ENCODE measurements around the gene TMEM132D. TPM values are rescaled to one million over a fixed set of nuclear protein-coding genes. Genes with fewer than 3 reads are reported as not detected.

TMEM132D gene
- total RNA-seq, 1 donor from 2014 or later = 1.6 TPM

GRCh38 chr12:129257524-129257923 lies 646.3 kb downstream of the TMEM132D start:
- no peaks in the 10 kb centered on the region for H3K36me3 ChIP-seq (ENCODE audit: control insufficient read depth in 3 of 3, insufficient read depth in 3 of 3, low read length in 3 of 3)

DNA sequence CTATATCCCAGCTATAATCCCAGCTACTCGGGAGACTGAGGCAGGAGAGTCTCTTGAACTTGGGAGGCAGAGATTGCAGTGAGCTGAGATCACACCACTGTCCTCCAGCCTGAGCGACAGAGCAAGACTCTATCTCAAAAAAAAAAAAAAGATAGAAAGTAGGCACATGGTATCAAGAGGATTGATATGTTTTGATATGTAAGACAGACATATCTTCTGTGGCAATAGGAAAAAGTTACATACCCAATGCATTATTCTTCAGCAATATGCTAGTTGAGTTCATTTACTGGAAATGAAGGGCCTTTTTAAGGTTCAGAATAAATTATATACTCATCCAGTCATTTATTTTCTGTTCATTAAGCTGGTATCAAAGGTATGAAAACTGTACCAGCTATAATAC lies 657.2 kb downstream of the TMEM132D start:
- H3K9me3 ChIP-seq (ENCODE audit: control insufficient read depth in 3 of 3, low read length in 3 of 3) = no peaks in the 10 kb centered on the region
- no peaks in the 10 kb centered on the region for H3K36me3 ChIP-seq (ENCODE audit: control insufficient read depth in 3 of 3, insufficient read depth in 3 of 3, low read length in 3 of 3)

More at GRCh38 chr12:129257524-129257923, 646.3 kb downstream of the TMEM132D start:
- H3K9me3 ChIP-seq (ENCODE audit: control insufficient read depth in 3 of 3, low read length in 3 of 3) = peaks cover 0 to 3% (median 0%) of the 10 kb centered on the region in 3 donors
- H3K27me3 ChIP-seq (ENCODE audit: control insufficient read depth in 3 of 3, insufficient read depth in 3 of 3, low read length in 3 of 3) = no peaks in the 10 kb centered on the region
- H3K4me1 ChIP-seq (ENCODE audit: control insufficient read depth in 3 of 3, insufficient read depth in 3 of 3, low read length in 3 of 3) = no peaks in the 10 kb centered on the region
- no peak overlapping the region for H3K27ac ChIP-seq (ENCODE audit: low read depth, low read length)
- no peak overlapping the region for H3K9ac ChIP-seq (ENCODE audit: low read depth in 1 of 3, low read length in 3 of 3)
- H3K4me3 ChIP-seq (ENCODE audit: low read length in 3 of 3) = no peak overlapping the region

GRCh38 chr12:129245769-129246168 lies 658.1 kb downstream of the TMEM132D start:
- Histone ChIP-seq H3K27me3 (ENCODE audit: control insufficient read depth in 3 of 3, insufficient read depth in 3 of 3, low read length in 3 of 3) (no peaks in the 10 kb centered on the region), H3K36me3 (ENCODE audit: control insufficient read depth in 3 of 3, insufficient read depth in 3 of 3, low read length in 3 of 3) (no peaks in the 10 kb centered on the region), H3K9me3 (ENCODE audit: control insufficient read depth in 3 of 3, low read length in 3 of 3) (no peaks in the 10 kb centered on the region), H3K9ac (ENCODE audit: low read depth in 1 of 3, low read length in 3 of 3) (no peak overlapping the region), H3K4me1 (ENCODE audit: control insufficient read depth in 3 of 3, insufficient read depth in 3 of 3, low read length in 3 of 3) (no peaks in the 10 kb centered on the region), H3K27ac (ENCODE audit: low read depth, low read length) (no peak overlapping the region), H3K4me3 (ENCODE audit: low read length in 3 of 3) (no peak overlapping the region)

More for the DNA sequence above, 657.2 kb downstream of the TMEM132D start:
- Histone ChIP-seq H3K4me3 (ENCODE audit: low read length in 3 of 3) (no peak overlapping the region), H3K4me1 (ENCODE audit: control insufficient read depth in 3 of 3, insufficient read depth in 3 of 3, low read length in 3 of 3) (no peaks in the 10 kb centered on the region), H3K9ac (ENCODE audit: low read depth in 1 of 3, low read length in 3 of 3) (no peak overlapping the region), H3K27ac (ENCODE audit: low read depth, low read length) (no peak overlapping the region), H3K27me3 (ENCODE audit: control insufficient read depth in 3 of 3, insufficient read depth in 3 of 3, low read length in 3 of 3) (no peaks in the 10 kb centered on the region)

- Histone ChIP-seq H3K4me3 (ENCODE audit: low read length in 3 of 3) (no peak overlapping the region), H3K27ac (ENCODE audit: low read depth, low read length) (no peak overlapping the region), H3K9ac (ENCODE audit: low read depth in 1 of 3, low read length in 3 of 3) (no peak overlapping the region), H3K27me3 (ENCODE audit: control insufficient read depth in 3 of 3, insufficient read depth in 3 of 3, low read length in 3 of 3) (no peaks in the 10 kb centered on the region), H3K4me1 (ENCODE audit: control insufficient read depth in 3 of 3, insufficient read depth in 3 of 3, low read length in 3 of 3) (no peaks in the 10 kb centered on the region), H3K9me3 (ENCODE audit: control insufficient read depth in 3 of 3, low read length in 3 of 3) (no peaks in the 10 kb centered on the region), H3K36me3 (ENCODE audit: control insufficient read depth in 3 of 3, insufficient read depth in 3 of 3, low read length in 3 of 3) (no peaks in the 10 kb centered on the region)
Observed at GRCh38 chr12:129241852-129242251, 662.0 kb downstream of the TMEM132D start.

GRCh38 chr12:129237881-129238280 lies 665.9 kb downstream of the TMEM132D start:
- no peaks in the 10 kb centered on the region for H3K4me1 ChIP-seq (ENCODE audit: control insufficient read depth in 3 of 3, insufficient read depth in 3 of 3, low read length in 3 of 3)
- H3K36me3 ChIP-seq (ENCODE audit: control insufficient read depth in 3 of 3, insufficient read depth in 3 of 3, low read length in 3 of 3) = no peaks in the 10 kb centered on the region
- no peaks in the 10 kb centered on the region for H3K9me3 ChIP-seq (ENCODE audit: control insufficient read depth in 3 of 3, low read length in 3 of 3)
- no peak overlapping the region for H3K4me3 ChIP-seq (ENCODE audit: low read length in 3 of 3)
- no peak overlapping the region for H3K9ac ChIP-seq (ENCODE audit: low read depth in 1 of 3, low read length in 3 of 3)
- H3K27me3 ChIP-seq (ENCODE audit: control insufficient read depth in 3 of 3, insufficient read depth in 3 of 3, low read length in 3 of 3) = no peaks in the 10 kb centered on the region
- H3K27ac ChIP-seq (ENCODE audit: low read depth, low read length) = no peak overlapping the region

GRCh38 chr12:129234209-129234608 lies 669.6 kb downstream of the TMEM132D start:
- H3K9me3 ChIP-seq (ENCODE audit: control insufficient read depth in 3 of 3, low read length in 3 of 3) = no peaks in the 10 kb centered on the region
- no peaks in the 10 kb centered on the region for H3K36me3 ChIP-seq (ENCODE audit: control insufficient read depth in 3 of 3, insufficient read depth in 3 of 3, low read length in 3 of 3)
- H3K4me3 ChIP-seq (ENCODE audit: low read length in 3 of 3) = no peak overlapping the region
- H3K27me3 ChIP-seq (ENCODE audit: control insufficient read depth in 3 of 3, insufficient read depth in 3 of 3, low read length in 3 of 3) = no peaks in the 10 kb centered on the region
- no peak overlapping the region for H3K9ac ChIP-seq (ENCODE audit: low read depth in 1 of 3, low read length in 3 of 3)
- H3K27ac ChIP-seq (ENCODE audit: low read depth, low read length) = no peak overlapping the region
- H3K4me1 ChIP-seq (ENCODE audit: control insufficient read depth in 3 of 3, insufficient read depth in 3 of 3, low read length in 3 of 3) = no peaks in the 10 kb centered on the region

GRCh38 chr12:129231491-129231890 lies 672.3 kb downstream of the TMEM132D start:
- Histone ChIP-seq H3K9me3 (ENCODE audit: control insufficient read depth in 3 of 3, low read length in 3 of 3) (no peaks in the 10 kb centered on the region), H3K36me3 (ENCODE audit: control insufficient read depth in 3 of 3, insufficient read depth in 3 of 3, low read length in 3 of 3) (no peaks in the 10 kb centered on the region), H3K9ac (ENCODE audit: low read depth in 1 of 3, low read length in 3 of 3) (no peak overlapping the region), H3K4me3 (ENCODE audit: low read length in 3 of 3) (no peak overlapping the region), H3K27me3 (ENCODE audit: control insufficient read depth in 3 of 3, insufficient read depth in 3 of 3, low read length in 3 of 3) (no peaks in the 10 kb centered on the region), H3K27ac (ENCODE audit: low read depth, low read length) (no peak overlapping the region), H3K4me1 (ENCODE audit: control insufficient read depth in 3 of 3, insufficient read depth in 3 of 3, low read length in 3 of 3) (no peaks in the 10 kb centered on the region)

DNA sequence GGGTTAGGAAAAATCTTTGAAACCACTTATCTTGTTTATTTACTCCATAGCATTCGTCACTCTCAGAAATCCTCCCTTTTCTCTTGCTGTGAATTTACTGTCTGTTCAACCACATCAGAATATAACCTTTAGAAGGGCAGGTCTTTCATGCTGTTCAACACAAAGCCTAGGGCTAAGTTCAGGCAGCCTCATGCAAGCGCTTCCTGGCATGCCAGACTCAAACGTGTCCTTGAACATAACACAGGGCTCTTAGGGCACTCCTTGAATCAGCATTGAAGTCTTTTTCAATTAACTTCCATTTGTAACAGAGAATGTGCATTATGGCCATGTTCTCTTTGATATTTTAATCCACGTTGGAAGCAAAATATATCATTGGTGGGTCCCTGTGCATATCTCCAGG lies 672.8 kb downstream of the TMEM132D start:
- H3K4me1 ChIP-seq (ENCODE audit: control insufficient read depth in 3 of 3, insufficient read depth in 3 of 3, low read length in 3 of 3) = no peaks in the 10 kb centered on the region
- no peaks in the 10 kb centered on the region for H3K27me3 ChIP-seq (ENCODE audit: control insufficient read depth in 3 of 3, insufficient read depth in 3 of 3, low read length in 3 of 3)
- H3K9ac ChIP-seq (ENCODE audit: low read depth in 1 of 3, low read length in 3 of 3) = no peak overlapping the region
- no peaks in the 10 kb centered on the region for H3K9me3 ChIP-seq (ENCODE audit: control insufficient read depth in 3 of 3, low read length in 3 of 3)
- no peak overlapping the region for H3K4me3 ChIP-seq (ENCODE audit: low read length in 3 of 3)
- no peak overlapping the region for H3K27ac ChIP-seq (ENCODE audit: low read depth, low read length)
- no peaks in the 10 kb centered on the region for H3K36me3 ChIP-seq (ENCODE audit: control insufficient read depth in 3 of 3, insufficient read depth in 3 of 3, low read length in 3 of 3)

DNA sequence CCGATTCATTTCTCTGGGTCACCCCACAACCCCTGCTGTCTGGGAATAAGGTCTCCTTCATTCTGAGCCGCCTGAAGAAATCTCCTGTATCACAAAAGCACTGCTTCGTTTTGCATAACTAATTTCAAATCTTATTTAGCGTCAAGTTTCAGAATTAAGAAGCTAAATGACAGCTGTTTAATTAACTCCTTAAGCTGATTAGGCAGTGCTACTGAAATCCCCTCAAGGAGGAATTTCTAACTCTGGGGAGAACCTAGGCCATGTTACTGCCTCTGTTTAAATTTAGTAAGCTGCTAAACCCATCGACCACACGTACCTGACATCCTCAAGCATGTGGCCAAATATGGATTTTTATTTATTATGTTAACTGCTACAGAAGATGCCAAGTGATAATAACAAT lies 677.0 kb downstream of the TMEM132D start:
- no peaks in the 10 kb centered on the region for H3K9me3 ChIP-seq (ENCODE audit: control insufficient read depth in 3 of 3, low read length in 3 of 3)
- H3K9ac ChIP-seq (ENCODE audit: low read depth in 1 of 3, low read length in 3 of 3) = no peak overlapping the region
- no peak overlapping the region for H3K27ac ChIP-seq (ENCODE audit: low read depth, low read length)
- H3K4me1 ChIP-seq (ENCODE audit: control insufficient read depth in 3 of 3, insufficient read depth in 3 of 3, low read length in 3 of 3) = no peaks in the 10 kb centered on the region
- H3K27me3 ChIP-seq (ENCODE audit: control insufficient read depth in 3 of 3, insufficient read depth in 3 of 3, low read length in 3 of 3) = no peaks in the 10 kb centered on the region
- H3K36me3 ChIP-seq (ENCODE audit: control insufficient read depth in 3 of 3, insufficient read depth in 3 of 3, low read length in 3 of 3) = no peaks in the 10 kb centered on the region
- H3K4me3 ChIP-seq (ENCODE audit: low read length in 3 of 3) = no peak overlapping the region

GRCh38 chr12:129226005-129226404 lies 677.8 kb downstream of the TMEM132D start:
- no peak overlapping the region for H3K9ac ChIP-seq (ENCODE audit: low read depth in 1 of 3, low read length in 3 of 3)
- H3K27me3 ChIP-seq (ENCODE audit: control insufficient read depth in 3 of 3, insufficient read depth in 3 of 3, low read length in 3 of 3) = no peaks in the 10 kb centered on the region
- no peaks in the 10 kb centered on the region for H3K4me1 ChIP-seq (ENCODE audit: control insufficient read depth in 3 of 3, insufficient read depth in 3 of 3, low read length in 3 of 3)
- H3K27ac ChIP-seq (ENCODE audit: low read depth, low read length) = no peak overlapping the region
- peaks cover 0 to 1% (median 0%) of the 10 kb centered on the region in 3 donors for H3K9me3 ChIP-seq (ENCODE audit: control insufficient read depth in 3 of 3, low read length in 3 of 3)
- no peak overlapping the region for H3K4me3 ChIP-seq (ENCODE audit: low read length in 3 of 3)
- H3K36me3 ChIP-seq (ENCODE audit: control insufficient read depth in 3 of 3, insufficient read depth in 3 of 3, low read length in 3 of 3) = no peaks in the 10 kb centered on the region

DNA sequence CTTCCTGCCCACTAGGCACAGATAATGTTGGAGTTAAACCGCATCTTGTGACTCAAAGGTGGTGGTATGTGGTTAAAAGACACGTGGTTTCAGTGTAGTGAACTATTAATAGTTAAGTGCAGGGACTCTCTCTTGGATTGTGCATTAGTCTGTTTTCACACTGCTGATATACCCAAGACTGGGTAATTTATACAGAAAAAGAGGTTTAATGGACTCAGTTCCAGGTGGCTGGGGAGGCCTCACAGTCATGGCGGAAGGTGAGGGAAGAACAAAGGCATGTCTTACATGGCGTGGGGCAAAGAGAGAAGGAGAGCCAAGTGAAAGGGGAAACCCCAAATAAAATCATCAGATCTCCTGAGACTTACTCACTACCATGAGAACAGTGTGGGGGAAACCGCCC lies 688.3 kb downstream of the TMEM132D start:
- Histone ChIP-seq H3K36me3 (ENCODE audit: control insufficient read depth in 3 of 3, insufficient read depth in 3 of 3, low read length in 3 of 3) (no peaks in the 10 kb centered on the region), H3K4me3 (ENCODE audit: low read length in 3 of 3) (no peak overlapping the region), H3K9ac (ENCODE audit: low read depth in 1 of 3, low read length in 3 of 3) (no peak overlapping the region), H3K27ac (ENCODE audit: low read depth, low read length) (no peak overlapping the region), H3K9me3 (ENCODE audit: control insufficient read depth in 3 of 3, low read length in 3 of 3) (peaks cover 0 to 5% (median 2%) of the 10 kb centered on the region in 3 donors), H3K27me3 (ENCODE audit: control insufficient read depth in 3 of 3, insufficient read depth in 3 of 3, low read length in 3 of 3) (no peaks in the 10 kb centered on the region), H3K4me1 (ENCODE audit: control insufficient read depth in 3 of 3, insufficient read depth in 3 of 3, low read length in 3 of 3) (no peaks in the 10 kb centered on the region)
